Adrenal gland (tissue), 5 donors: ENCODE results near the gene RHOH.

ENCODE experiments used
- CTCF ChIP-seq, 6 experiments: fragments of 450-650 bp in 4 of 6; fragments of 200-600 bp in 2 of 6; sonication (generic) in 1 of 6; IDR thresholded peaks; 1 replicate in 5 of 6; 2 replicates in 1 of 6; pipeline versions ENCODE4 v1.5.1 to v1.8.0; 2016 to 2021; ENCODE audit warnings: antibody characterized with exemption in 6 of 6, mild to moderate bottlenecking in 2 of 6, moderate library complexity in 1 of 6
- POLR2A ChIP-seq, 2 donors: fragments of 450-650 bp; IDR thresholded peaks; one replicate each; pipeline ENCODE4 v1.6.1; 2017; ENCODE audit warnings: antibody characterized with exemption in 2 of 2, mild to moderate bottlenecking in 2 of 2, moderate library complexity in 1 of 2
- donor health status: DM: no; HTN: no; CAD: no.

DNA sequence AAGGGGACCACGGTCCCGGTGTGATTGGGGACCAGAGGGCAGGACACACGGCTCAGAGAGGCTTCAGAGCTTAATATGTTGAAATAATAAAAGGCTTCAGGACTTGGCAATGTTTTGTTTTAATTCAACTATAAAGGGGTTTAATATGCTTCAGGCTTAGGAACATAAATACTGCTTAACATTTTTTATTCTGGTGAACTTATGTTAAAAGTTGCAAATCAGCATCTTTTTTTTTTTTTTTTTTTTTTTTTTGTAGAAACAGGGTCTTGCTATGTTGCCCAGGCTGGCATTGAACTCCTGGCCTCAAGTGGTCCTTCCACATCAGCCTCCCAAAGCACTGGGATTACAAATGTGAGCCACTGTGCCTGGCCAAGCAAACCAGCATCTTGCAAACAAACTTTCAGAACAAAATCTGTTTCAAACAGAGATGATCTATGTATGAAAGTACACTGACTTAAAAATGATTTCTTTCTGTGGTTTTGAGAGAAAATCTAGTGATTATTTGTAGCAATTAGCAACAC lies 37.7 kb downstream of the RHOH start:
- TF ChIP-seq CTCF (IDR thresholded peaks at IDR 0.05) (no peak), POLR2A (IDR thresholded peaks at IDR 0.05) (no peak)
